Islet of Langerhans (tissue), 1 donor: ENCODE data around the gene SPATC1L.
"Not testable (repeated sequence)": the region's sequence is repeated elsewhere in the genome, so short reads cannot be mapped to it uniquely, and the experiment has no call there.

Experiments
- FAIRE-seq: peaks from one replicate; lab custom pipeline; 2011; peaks lifted over from hg19 to GRCh38; lab: Jason Lieb, UNC

Gene SPATC1L

GRCh38 chr21:46183910-46184624 is at the start of gene SPATC1L:
SPATC1L (minus strand) TSS chr21:46184459; CDS start chr21:46182816, 1,643 bp downstream.
- FAIRE-seq = no peak

GRCh38 chr21:46229923-46230260 is 45.6 kb upstream of the SPATC1L start:
- FAIRE-seq = no peak

- FAIRE-seq = no peak
These were observed 45.1 kb upstream of the SPATC1L start for GRCh38 chr21:46229133-46229922.

GRCh38 chr21:46228345-46229051 is 44.2 kb upstream of the SPATC1L start, which contains the start of gene LSS:
LSS (minus strand) TSS chr21:46228774; CDS start chr21:46228745, 29 bp downstream.
- no peak for FAIRE-seq

GRCh38 chr21:46227811-46228344 is 43.6 kb upstream of the SPATC1L start:
- no peak for FAIRE-seq

- FAIRE-seq = no peak
These were observed 42.8 kb upstream of the SPATC1L start for GRCh38 chr21:46226920-46227599.

- no peak for FAIRE-seq
These were observed 41.9 kb upstream of the SPATC1L start for GRCh38 chr21:46226146-46226545.

- FAIRE-seq = not testable (repeated sequence)
These were observed 39.4 kb upstream of the SPATC1L start for GRCh38 chr21:46223661-46224060.

- FAIRE-seq = no peak
These were observed 39.0 kb upstream of the SPATC1L start for GRCh38 chr21:46223217-46223616.

GRCh38 chr21:46222436-46223116 is 38.3 kb upstream of the SPATC1L start:
- no peak for FAIRE-seq

GRCh38 chr21:46221664-46222435 is 37.6 kb upstream of the SPATC1L start:
- FAIRE-seq = no peak

GRCh38 chr21:46220847-46221246 is 36.6 kb upstream of the SPATC1L start:
- FAIRE-seq = no peak

- no peak for FAIRE-seq
These were observed 36.1 kb upstream of the SPATC1L start for GRCh38 chr21:46220275-46220810.

GRCh38 chr21:46219591-46220239 is 35.5 kb upstream of the SPATC1L start:
- no peak for FAIRE-seq

- no peak for FAIRE-seq
These were observed 34.8 kb upstream of the SPATC1L start for GRCh38 chr21:46218906-46219590.

GRCh38 chr21:46217511-46218196 is 33.4 kb upstream of the SPATC1L start:
- FAIRE-seq = no peak

GRCh38 chr21:46216132-46216747 is 32.0 kb upstream of the SPATC1L start:
- no peak for FAIRE-seq

GRCh38 chr21:46215436-46216131 is 31.3 kb upstream of the SPATC1L start:
- no peak for FAIRE-seq
